ENCODE results near the gene MUC16.

The MUC16 gene

GRCh38 chr19:9008667-9009066 lies 1.5 kb downstream of the MUC16 start:
- no peak for DNase-seq

GRCh38 chr19:9000933-9001332 lies 9.3 kb downstream of the MUC16 start:
- DNase-seq = no peak

- no peak for DNase-seq
Observed at GRCh38 chr19:8988204-8988603, 22.0 kb downstream of the MUC16 start.

- DNase-seq = no peak
Observed at GRCh38 chr19:8986296-8986695, 23.9 kb downstream of the MUC16 start.

GRCh38 chr19:8973501-8974091 lies 36.6 kb downstream of the MUC16 start:
- DNase-seq = no peak

GRCh38 chr19:8965887-8966286 lies 44.3 kb downstream of the MUC16 start:
- no peak for DNase-seq

Measured in activated CD8-positive, alpha-beta memory T cell treated with anti-CD3 and anti-CD28 coated beads for 24 hours (primary cell).